HepG2 (cell line): ENCODE results near the gene FCER1A.

Experiments
- BHLHE40 ChIP-seq: IDR thresholded peaks from 2 replicates; pipeline ENCODE4 v1.6.1; 2011; ENCODE audit warnings: low read length, improper control_type of control experiment
- GABPA ChIP-seq, 2 experiments: IDR thresholded peaks; 2 replicates each; pipeline ENCODE4 v1.6.1; 2011 to 2016; ENCODE audit warnings: low read depth in 2 of 2, low read length in 1 of 2, missing biosample characterization in 1 of 2, missing genetic modification characterization in 1 of 2
- GABPB1 ChIP-seq: IDR thresholded peaks from 2 replicates; pipeline ENCODE4 v1.6.1; 2016; ENCODE audit warnings: mild to moderate bottlenecking, missing genetic modification reagents, moderate library complexity, missing compliant biosample characterization
- GATAD2A ChIP-seq: IDR thresholded peaks from 2 replicates; pipeline ENCODE4 v1.6.1; 2016
- POLR2A ChIP-seq, 2 experiments: IDR thresholded peaks; 2 replicates each; pipeline ENCODE4 v1.6.1; 2011; ENCODE audit warnings: low read depth in 2 of 2, low read length in 2 of 2, mild to moderate bottlenecking in 1 of 2, moderate library complexity in 1 of 2; ENCODE audit not compliant: insufficient read depth in 1 of 2
- SNAI1 ChIP-seq: sonication (generic); formaldehyde crosslinking; IDR thresholded peaks from 2 replicates; pipeline ENCODE4 v1.5.0; 2020; ENCODE audit warnings: mild to moderate bottlenecking, missing genetic modification reagents, borderline replicate concordance
- SUZ12 ChIP-seq: fragments of 150-350 bp; IDR thresholded peaks from 2 replicates; pipeline ENCODE4 v1.6.1; 2014; ENCODE audit warnings: low read depth, low read length
- TCF7L2 ChIP-seq: IDR thresholded peaks from 2 replicates; pipeline ENCODE4 v1.6.1; 2011; ENCODE audit warnings: mild to moderate bottlenecking, low read depth, low read length, moderate library complexity
- ZNF335 ChIP-seq: sonication (generic); formaldehyde crosslinking; IDR thresholded peaks from 2 replicates; pipeline ENCODE4 v1.4.0; 2020; ENCODE audit warnings: missing genetic modification reagents
- ZNF883 ChIP-seq: sonication (generic); formaldehyde crosslinking; IDR thresholded peaks from 2 replicates; pipeline ENCODE4 v1.5.1; 2020; ENCODE audit warnings: mild to moderate bottlenecking, missing genetic modification reagents; ENCODE audit errors: not compliant biosample characterization
- ZSCAN20 ChIP-seq: sonication (generic); formaldehyde crosslinking; IDR thresholded peaks from 2 replicates; pipeline ENCODE4 v1.4.0; 2020; ENCODE audit warnings: missing genetic modification reagents, mild to moderate bottlenecking, borderline replicate concordance

DNA sequence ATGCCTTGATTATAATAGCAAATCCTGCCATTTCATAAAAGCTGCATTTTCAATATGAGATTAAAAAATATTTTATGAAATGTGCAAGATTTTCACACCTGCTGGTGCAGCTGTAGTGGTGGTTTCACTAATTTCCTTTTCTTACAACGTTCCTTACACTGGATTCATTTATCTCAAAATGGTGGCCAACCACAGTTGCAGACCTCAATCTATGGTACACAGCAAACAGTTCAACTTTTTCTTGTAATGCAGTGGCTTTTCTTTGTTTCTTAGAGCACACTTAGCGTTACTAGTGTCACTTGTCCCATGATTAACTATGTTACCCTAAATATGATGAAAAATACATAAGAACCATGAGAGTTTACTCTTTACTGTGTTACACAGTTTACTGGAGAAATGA lies 32.7 kb downstream of the FCER1A start:
- TF ChIP-seq SUZ12 (no peak), POLR2A (IDR thresholded peaks at IDR 0.05; ENCODE audit: insufficient read depth in 1 of 2, low read depth in 2 of 2, low read length in 2 of 2) (no peak), SNAI1 (CRISPR knock-in tag) (no peak), GABPA (IDR thresholded peaks at IDR 0.05; ENCODE audit: low read depth, low read length) (no peak), GABPA (CRISPR knock-in tag; IDR thresholded peaks at IDR 0.05; ENCODE audit: low read depth) (no peak), TCF7L2 (no peak), GATAD2A (CRISPR knock-in tag) (no peak), ZNF335 (CRISPR knock-in tag) (no peak), ZSCAN20 (CRISPR knock-in tag) (no peak), ZNF883 (CRISPR knock-in tag) (no peak), GABPB1 (no peak), BHLHE40 (no peak)
